OCI-LY7 (cell line): ENCODE results near the gene ARHGEF3. TPM values are rescaled to one million over a fixed set of nuclear protein-coding genes. Genes with fewer than 3 reads are reported as not detected.

Experiments
- BruUV-seq: library from RNA; stranded (reverse); fragments of 400-500 nt; replicated peaks from 2 replicates; lab custom pipeline; 2021; lab: Mats Ljungman, UMichigan
- CTCF ChIA-PET: fragments of 300-600 bp; sonication (Branson Sonifier 250); formaldehyde crosslinking; loops from one replicate; lab custom pipeline; 2022; ENCODE audit warnings: antibody characterized with exemption; ENCODE audit not compliant: unreplicated experiment; lab: Charles Lee
- POLR2A ChIA-PET: fragments of 300-600 bp; sonication (Branson Sonifier 250); formaldehyde crosslinking; loops from one replicate; lab custom pipeline; 2022; ENCODE audit warnings: antibody characterized with exemption; lab: Charles Lee
- DNase-seq: peaks from one replicate; pipeline ENCODE4 v3.0.0-alpha.2; 2015; ENCODE audit warnings: low spot score
- H2AFZ ChIP-seq: fragments of 200-600 bp; sonication (generic), shearing (Covaris generic); 2 replicates; pipeline ENCODE4 v1.6.1; 2014; ENCODE audit warnings: mild to moderate bottlenecking, antibody characterized with exemption, low read length, moderate library complexity
- H3K27ac ChIP-seq: fragments of 200-600 bp; sonication (generic); 2 replicates; pipeline ENCODE4 v1.5.1; 2014; ENCODE audit warnings: mixed run types, low read depth, mild to moderate bottlenecking, moderate library complexity, low read length, inconsistent platforms; ENCODE audit not compliant: poor library complexity, severe bottlenecking
- H3K36me3 ChIP-seq: fragments of 200-600 bp; sonication (generic); 2 replicates; pipeline ENCODE4 v1.6.1; 2014; ENCODE audit warnings: mild to moderate bottlenecking, antibody characterized with exemption, low read length, moderate library complexity, mixed read lengths; ENCODE audit not compliant: insufficient read depth
- H3K4me1 ChIP-seq: fragments of 200-600 bp; sonication (generic); 2 replicates; pipeline ENCODE4 v1.5.1; 2014; ENCODE audit warnings: mild to moderate bottlenecking, low read length; ENCODE audit not compliant: insufficient read depth, poor library complexity, severe bottlenecking
- H3K4me2 ChIP-seq: fragments of 200-600 bp; sonication (generic); 2 replicates; pipeline ENCODE4 v1.6.1; 2014; ENCODE audit warnings: mild to moderate bottlenecking, low read length
- H3K4me3 ChIP-seq: fragments of 200-600 bp; sonication (generic); 2 replicates; pipeline ENCODE4 v1.5.1; 2014; ENCODE audit warnings: mild to moderate bottlenecking, low read depth, low read length; ENCODE audit not compliant: poor library complexity, severe bottlenecking
- H3K79me2 ChIP-seq: fragments of 200-600 bp; sonication (generic); 2 replicates; pipeline ENCODE4 v1.6.1; 2016; ENCODE audit warnings: low read depth, mild to moderate bottlenecking, low read length, moderate library complexity, mixed read lengths; ENCODE audit not compliant: insufficient read depth
- H3K9me2 ChIP-seq: fragments of 200-600 bp; sonication (generic); 2 replicates; pipeline ENCODE4 v1.6.1; 2016; ENCODE audit warnings: mild to moderate bottlenecking, low read length, mixed read lengths; ENCODE audit not compliant: insufficient read depth
- H3K9me3 ChIP-seq: fragments of 200-600 bp; sonication (generic); 2 replicates; pipeline ENCODE4 v1.6.1; 2014; ENCODE audit warnings: mild to moderate bottlenecking, mixed run types, low read length, mixed read lengths
- H4K20me1 ChIP-seq: fragments of 200-600 bp; sonication (generic); 2 replicates; pipeline ENCODE4 v1.6.1; 2014; ENCODE audit warnings: mild to moderate bottlenecking, antibody characterized with exemption, low read length, moderate library complexity, mixed read lengths; ENCODE audit not compliant: insufficient read depth
- CTCF ChIP-seq: fragments of 200-600 bp; sonication (generic); conservative IDR thresholded peaks from 2 replicates; pipeline ENCODE4 v1.5.1; 2014; ENCODE audit warnings: mild to moderate bottlenecking, antibody characterized with exemption, low read length, moderate library complexity, mixed read lengths
- EZH2phosphoT487 ChIP-seq: fragments of 200-600 bp; sonication (generic); IDR thresholded peaks from 2 replicates; pipeline ENCODE4 v1.6.1; 2018; ENCODE audit warnings: low read depth, borderline replicate concordance, mild to moderate bottlenecking, mixed run types, antibody characterized with exemption, low read length, moderate library complexity, mixed read lengths
- intact Hi-C: fragments of 100-400 bp; cut with micrococcal nuclease; formaldehyde crosslinking; loops from one replicate; pipeline ENCODE4 v1.10.0; 2022; ENCODE audit not compliant: unreplicated experiment
- total RNA-seq, 2 experiments: library from RNA; depleted of rRNA in 1 of 2; stranded (reverse); fragments of >200 nt in 1 of 2; shearing (Covaris generic) in 1 of 2; gene quantifications; 2 replicates each; pipeline ENCODE4 v1.2.3, GENCODE V29; 2014 to 2022

The ARHGEF3 gene
- total RNA-seq, 2 experiments from 2014 or later = 14.1 to 26.9 TPM

- BruUV-seq = no TSS peak
- Histone ChIP-seq H3K4me1 (peaks cover 36% of the 10 kb centered on the region), H3K36me3 (no peaks in the 10 kb centered on the region; the same call in 1 of the 2 replicates), H3K9me3 (no peaks in the 10 kb centered on the region), H3K4me2 (no peak overlapping the region), H2AFZ (no peak overlapping the region), H3K79me2 (peaks cover 17% of the 10 kb centered on the region; the same call in 1 of the 2 replicates), H3K27ac (no peak overlapping the region), H4K20me1 (peaks cover 13% of the 10 kb centered on the region; the same call in 1 of the 2 replicates), H3K9me2 (no peaks in the 10 kb centered on the region), H3K4me3 (no peak overlapping the region)
- intact Hi-C loops = no loop called here
- CTCF ChIA-PET = interaction anchor here (0.7 kb wide), 1 partner anchor 8 kb away, joined by 3 read pairs; no protein-coding TSS in a partner anchor
- TF ChIP-seq EZH2phosphoT487 (no peak), CTCF (no peak)
- POLR2A ChIA-PET = interaction anchor here (1.3 to 3.9 kb wide), 3 partner anchors 10 to 41 kb away, joined by 3 to 18 read pairs (median 4); no protein-coding TSS in a partner anchor
- no peak for DNase-seq
Observed at GRCh38 chr3:56796996-56797395, 4.8 kb downstream of the ARHGEF3 start.

GRCh38 chr3:56796202-56796601 is 5.5 kb downstream of the ARHGEF3 start:
- H3K4me3 ChIP-seq = no peak overlapping the region
- no peak for DNase-seq
- no TSS peak for BruUV-seq

More at GRCh38 chr3:56796202-56796601, 5.5 kb downstream of the ARHGEF3 start:
- intact Hi-C loops = no loop called here
- H3K9me3 ChIP-seq = no peaks in the 10 kb centered on the region
- ChIA-PET CTCF (no interaction called here), POLR2A (interaction anchor here (0.7 to 0.9 kb wide), 2 partner anchors 13 to 23 kb away, joined by 3 to 4 read pairs; no protein-coding TSS in a partner anchor)
- no peaks in the 10 kb centered on the region for H3K9me2 ChIP-seq
- H3K4me1 ChIP-seq = peaks cover 32% of the 10 kb centered on the region
- no peak overlapping the region for H2AFZ ChIP-seq
- TF ChIP-seq EZH2phosphoT487 = no peak
- no peak for TF ChIP-seq CTCF
- H3K36me3 ChIP-seq = no peaks in the 10 kb centered on the region; the same call in 1 of the 2 replicates
- H3K79me2 ChIP-seq = peaks cover 17% of the 10 kb centered on the region; the same call in 1 of the 2 replicates
- no peak overlapping the region for H3K4me2 ChIP-seq
- H4K20me1 ChIP-seq = peaks cover 13% of the 10 kb centered on the region; the same call in 1 of the 2 replicates
- H3K27ac ChIP-seq = no peak overlapping the region
